H1 (cell line): ENCODE results near the gene SIRT5. TPM values are rescaled to one million over a fixed set of nuclear protein-coding genes. Genes with fewer than 3 reads are reported as not detected.

Experiments
- CTCF ChIA-PET: fragments of 300-600 bp; sonication (Branson Sonifier 250); formaldehyde crosslinking; loops from one replicate; lab custom pipeline; 2021; ENCODE audit not compliant: partially characterized antibody; lab: Charles Lee
- POLR2A ChIA-PET: fragments of 300-600 bp; sonication (Branson Sonifier 250); formaldehyde crosslinking; loops from one replicate; lab custom pipeline; 2021; ENCODE audit warnings: inconsistent platforms; ENCODE audit not compliant: partially characterized antibody; lab: Charles Lee
- DNase-seq, 2 experiments: peaks; one replicate each; pipeline versions ENCODE4 v3.0.0 to v3.0.0-alpha.2; 2010 to 2022; ENCODE audit warnings: low spot score in 2 of 2, low read depth in 1 of 2, mixed read lengths in 1 of 2
- FAIRE-seq: peaks from 2 replicates; lab custom pipeline; 2011; peaks lifted over from hg19 to GRCh38; lab: Jason Lieb, UNC
- H2AFZ ChIP-seq: 2 replicates; pipeline ENCODE4 v1.8.1; 2012; ENCODE audit warnings: low read length, inconsistent platforms
- H2AK5ac ChIP-seq: 2 replicates; pipeline ENCODE4 v1.6.1; 2013; ENCODE audit warnings: low read depth, low read length
- H2BK120ac ChIP-seq: replicated peaks from 2 replicates; pipeline ENCODE3; 2013; ENCODE audit warnings: low read depth, low read length, inconsistent platforms
- H2BK12ac ChIP-seq: 2 replicates; pipeline ENCODE4 v1.6.1; 2013; ENCODE audit warnings: low read depth, low read length
- H2BK15ac ChIP-seq: 2 replicates; pipeline ENCODE4 v1.6.1; 2013; ENCODE audit warnings: low read length
- H2BK20ac ChIP-seq: 2 replicates; pipeline ENCODE4 v1.6.1; 2013; ENCODE audit warnings: low read length
- H2BK5ac ChIP-seq: 2 replicates; pipeline ENCODE4 v1.6.1; 2013; ENCODE audit warnings: low read depth, low read length
- H3K14ac ChIP-seq: 2 replicates; pipeline ENCODE4 v1.6.1; 2013; ENCODE audit warnings: inconsistent platforms; ENCODE audit not compliant: insufficient read length
- H3K18ac ChIP-seq: 2 replicates; pipeline ENCODE4 v1.6.1; 2013; ENCODE audit warnings: low read length; ENCODE audit errors: extremely low read depth
- H3K23ac ChIP-seq: 2 replicates; pipeline ENCODE4 v1.6.1; 2013; ENCODE audit warnings: inconsistent platforms; ENCODE audit not compliant: insufficient read length
- H3K23me2 ChIP-seq: 2 replicates; pipeline ENCODE4 v1.6.1; 2013; ENCODE audit warnings: low read depth, low read length
- H3K27ac ChIP-seq: 2 replicates; pipeline ENCODE4 v1.6.1; 2011; ENCODE audit warnings: low read depth, low read length, inconsistent platforms
- H3K27me3 ChIP-seq, 4 experiments: replicated peaks in 1 of 4; 1 replicate in 1 of 4; 2 replicates in 3 of 4; pipeline versions ENCODE4 v1.6.1 to v1.8.1; 2011 to 2013; ENCODE audit warnings: low read length in 3 of 4, mild to moderate bottlenecking in 3 of 4, inconsistent platforms in 2 of 4, mixed read lengths in 2 of 4, moderate library complexity in 1 of 4; ENCODE audit not compliant: control insufficient read depth in 3 of 4, insufficient read depth in 3 of 4; ENCODE audit errors: extremely low read depth in 1 of 4
- H3K36me3 ChIP-seq, 4 experiments: 2 replicates each; pipeline versions ENCODE4 v1.6.1 to v1.8.1; 2011 to 2013; ENCODE audit warnings: mild to moderate bottlenecking in 4 of 4, low read length in 3 of 4, moderate library complexity in 2 of 4, control low read depth in 1 of 4, inconsistent platforms in 1 of 4; ENCODE audit not compliant: insufficient read depth in 4 of 4, control insufficient read depth in 2 of 4
- H3K4ac ChIP-seq: replicated peaks from 2 replicates; pipeline ENCODE3; 2013; ENCODE audit warnings: low read length, low read depth, mixed read lengths, inconsistent platforms; ENCODE audit not compliant: insufficient read length
- H3K4me1 ChIP-seq, 4 experiments: replicated peaks in 1 of 4; 1 replicate in 1 of 4; 2 replicates in 3 of 4; pipeline versions ENCODE4 v1.6.1 to v1.8.1; 2011 to 2013; ENCODE audit warnings: low read length in 3 of 4, inconsistent platforms in 2 of 4, mixed read lengths in 1 of 4; ENCODE audit not compliant: insufficient read depth in 4 of 4, control insufficient read depth in 3 of 4
- H3K4me2 ChIP-seq, 2 experiments: 2 replicates each; pipeline versions ENCODE4 v1.6.1 to v1.8.1; 2011 to 2013; ENCODE audit warnings: low read depth in 2 of 2, low read length in 2 of 2, control low read depth in 1 of 2, inconsistent platforms in 1 of 2, mild to moderate bottlenecking in 1 of 2; ENCODE audit not compliant: insufficient read depth in 1 of 2
- H3K4me3 ChIP-seq, 4 experiments: fragments of 200-600, 300-600 bp in 1 of 4; sonication (generic), shearing (Covaris generic), sonication (Bioruptor Twin) in 1 of 4; 2 replicates each; pipeline versions ENCODE4 v1.5.1 to v1.8.1; 2011 to 2016; ENCODE audit warnings: low read length in 4 of 4, low read depth in 3 of 4, control low read depth in 2 of 4, inconsistent platforms in 2 of 4, mild to moderate bottlenecking in 2 of 4, mixed read lengths in 1 of 4, moderate library complexity in 1 of 4; ENCODE audit not compliant: insufficient read depth in 2 of 4; ENCODE audit errors: extremely low read depth in 1 of 4
- H3K56ac ChIP-seq: replicated peaks from 2 replicates; pipeline ENCODE3; 2013; ENCODE audit warnings: low read depth, mild to moderate bottlenecking, mixed read lengths, low read length, inconsistent platforms; ENCODE audit not compliant: insufficient read length
- H3K79me1 ChIP-seq: 2 replicates; pipeline ENCODE4 v1.6.1; 2013; ENCODE audit warnings: low read depth, low read length, control low read depth
- H3K79me2 ChIP-seq, 2 experiments: 2 replicates each; pipeline versions ENCODE4 v1.6.1 to v1.8.1; 2012 to 2013; ENCODE audit warnings: low read length in 2 of 2, mild to moderate bottlenecking in 2 of 2, inconsistent platforms in 1 of 2; ENCODE audit not compliant: insufficient read depth in 2 of 2, control insufficient read depth in 1 of 2
- H3K9ac ChIP-seq, 4 experiments: replicated peaks in 1 of 4; 1 replicate in 1 of 4; 2 replicates in 3 of 4; pipeline versions ENCODE4 v1.6.1 to v1.8.1; 2011 to 2013; ENCODE audit warnings: low read depth in 3 of 4, low read length in 3 of 4, control low read depth in 2 of 4, mild to moderate bottlenecking in 2 of 4, moderate library complexity in 2 of 4, inconsistent platforms in 1 of 4; ENCODE audit errors: extremely low read depth in 1 of 4
- H3K9me3 ChIP-seq, 2 experiments: 2 replicates each; pipeline versions ENCODE4 v1.6.1 to v1.8.1; 2012 to 2013; ENCODE audit warnings: mild to moderate bottlenecking in 2 of 2, moderate library complexity in 2 of 2, control low read depth in 1 of 2, inconsistent platforms in 1 of 2, low read depth in 1 of 2, low read length in 1 of 2, mixed read lengths in 1 of 2; ENCODE audit not compliant: insufficient read depth in 2 of 2
- H4K20me1 ChIP-seq, 2 experiments: replicated peaks in 1 of 2; 2 replicates each; pipeline versions ENCODE3 to v1.8.1; 2011 to 2013; ENCODE audit warnings: inconsistent platforms in 2 of 2, low read length in 2 of 2, mild to moderate bottlenecking in 1 of 2; ENCODE audit not compliant: insufficient read depth in 2 of 2, control insufficient read depth in 1 of 2
- H4K5ac ChIP-seq: 2 replicates; pipeline ENCODE4 v1.6.1; 2013; ENCODE audit warnings: low read length, low read depth, mixed read lengths, inconsistent platforms; ENCODE audit not compliant: insufficient read length
- H4K8ac ChIP-seq: 2 replicates; pipeline ENCODE4 v1.8.0; 2013; ENCODE audit warnings: mild to moderate bottlenecking, moderate library complexity, low read length, inconsistent platforms; ENCODE audit not compliant: insufficient read depth; ENCODE audit errors: extremely low read depth
- H4K91ac ChIP-seq: replicated peaks from 2 replicates; pipeline ENCODE3; 2013; ENCODE audit warnings: low read length, mixed read lengths, inconsistent platforms; ENCODE audit not compliant: insufficient read length
- CHD2 ChIP-seq: IDR thresholded peaks from 2 replicates; pipeline ENCODE4 v1.6.1; 2012; ENCODE audit warnings: low read length, improper control_type of control experiment
- CTBP2 ChIP-seq: IDR thresholded peaks from 2 replicates; pipeline ENCODE4 v1.7.0; 2011; ENCODE audit warnings: borderline replicate concordance, mild to moderate bottlenecking, moderate library complexity, mixed read lengths, low read length; ENCODE audit not compliant: insufficient read depth, insufficient read length
- SP1 ChIP-seq: IDR thresholded peaks from 2 replicates; pipeline ENCODE4 v1.6.1; 2011; ENCODE audit warnings: low read depth, low read length
- ZNF274 ChIP-seq: IDR thresholded peaks from 2 replicates; pipeline ENCODE4 v1.7.0; 2012; ENCODE audit warnings: low read length, borderline replicate concordance; ENCODE audit errors: extremely low read depth
- WGBS, 2 experiments: shearing (Covaris generic) in 1 of 2; methylation state at CpG; one replicate each; pipeline versions ENCODE4 v1.1.6 to v1.1.7; 2013 to 2015; ENCODE audit warnings: low lambda C conversion rate in 2 of 2, mixed read lengths in 2 of 2, inconsistent platforms in 1 of 2, low coverage in 1 of 2, missing lambda C conversion rate in 1 of 2; ENCODE audit not compliant: insufficient replicate concordance in 2 of 2, insufficient coverage in 1 of 2, insufficient read length in 1 of 2; ENCODE audit errors: extremely low coverage in 1 of 2, missing lambda C conversion rate in 1 of 2; 5-methylcytosine and 5-hydroxymethylcytosine counted together
- polyA plus RNA-seq, 7 experiments: library from polyadenylated mRNA; depleted of rRNA in 3 of 7; stranded (reverse) in 5 of 7; unstranded in 2 of 7; fragments of >200 nt in 5 of 7; fragments of 200-250 nt in 2 of 7; gene quantifications; 1 replicate in 5 of 7; 2 replicates in 1 of 7; 4 replicates in 1 of 7; pipeline versions ENCODE4 v1.2.1 to v1.2.3, GENCODE V29; 2011 to 2013; ENCODE audit warnings: missing spikeins in 2 of 7, mixed read lengths in 2 of 7
- total RNA-seq: library from RNA; stranded (reverse); fragmentation: NEBNext Ultra II Directional; extraction: Animal tissue kit (Norgen Biotek cat#: 25700); gene quantifications from 2 replicates; pipeline ENCODE4 v1.2.1, GENCODE V29; 2021

The SIRT5 gene
- total and polyA plus RNA-seq, 2 of the 8 experiments (the other 6 are each of a cell fraction or from before 2014, with no cell fraction given), result 7.4 to 14.7 TPM

DNA sequence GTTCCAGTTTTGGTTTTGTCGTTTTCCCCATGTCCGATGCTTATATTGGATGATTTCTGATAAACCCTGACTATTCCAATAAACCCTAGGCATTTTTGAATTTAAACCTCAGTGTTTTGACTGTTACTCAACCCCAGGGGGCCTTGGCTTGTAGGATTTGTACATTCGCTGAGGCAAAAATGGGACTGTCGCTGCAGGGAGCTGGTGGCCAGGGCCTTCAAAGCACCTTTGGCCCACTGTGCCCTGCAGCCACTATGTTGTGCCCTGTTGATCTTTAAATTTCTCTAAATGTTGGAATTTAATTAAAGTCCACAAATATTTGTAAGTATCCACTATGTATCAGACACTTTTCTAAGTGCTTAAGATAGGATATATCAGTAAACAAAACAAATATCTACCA, 31.2 kb downstream of the SIRT5 start:
- Histone ChIP-seq H2BK15ac (no peak overlapping the region), H3K23me2 (no peaks in the 10 kb centered on the region), H2BK5ac (no peak overlapping the region), H3K4ac (no peak overlapping the region), H3K4me1 (no peaks in the 10 kb centered on the region), H3K23ac (no peak overlapping the region), H3K56ac (no peak overlapping the region), H2BK20ac (no peak overlapping the region), H3K27me3 (no peaks in the 10 kb centered on the region), H2AK5ac (no peak overlapping the region), H4K91ac (no peak overlapping the region), H4K20me1 (no peaks in the 10 kb centered on the region), H4K5ac (no peak overlapping the region), H3K9me3 (no peaks in the 10 kb centered on the region), H3K79me1 (no peaks in the 10 kb centered on the region), H3K9ac (no peak overlapping the region), H2BK120ac (no peak overlapping the region), H2AFZ (no peak overlapping the region), H3K4me3 (no peak overlapping the region), H2BK12ac (no peak overlapping the region), H3K36me3 (peaks cover 0 to 13% (median 3%) of the 10 kb centered on the region in 4 experiments; a peak in 2 of 8 replicates), H3K4me2 (no peak overlapping the region), H3K79me2 (no peaks in the 10 kb centered on the region), H4K8ac (no peak overlapping the region), H3K27ac (no peak overlapping the region), H3K18ac (no peak overlapping the region), H3K14ac (no peak overlapping the region)
- TF ChIP-seq ZNF274 (no peak), SP1 (no peak), CHD2 (no peak), CTBP2 (no peak)
- no peak for DNase-seq
- CTCF ChIA-PET, result interaction anchor here (0.6 to 2.0 kb wide), 4 partner anchors 9 to 335 kb away, joined by 4 to 8 read pairs (median 6); partner anchors contain the start of genes NOL7 and SIRT5
- POLR2A ChIA-PET, result interaction anchor here (0.6 to 1.3 kb wide), 2 partner anchors 17 to 1734 kb away, joined by 3 read pairs; no protein-coding TSS in a partner anchor
- 88% methylated on average over 4 of the region's 4 CpGs; no CpG with 5 or more reads in 1 of the 2 experiments for WGBS, 2 experiments
- no peak for FAIRE-seq
